Natural killer cell (primary cell): Measurements from ENCODE around the gene IDH3B. TPM values are rescaled to one million over a fixed set of nuclear protein-coding genes. Genes with fewer than 3 reads are reported as not detected.

Experiments used
- ATAC-seq, 3 donors: fragments of 150-1000 bp in 2 of 3; fragments of 200-7000 bp in 1 of 3; cut with Tn5 transposase; 1 replicate in 1 of 3; 2 replicates in 2 of 3; pipeline ENCODE4 v1.10.0; 2021; ENCODE audit warnings: mild to moderate bottlenecking in 2 of 3, moderate library complexity in 2 of 3
- DNase-seq, 2 donors: peaks; one replicate each; pipeline versions ENCODE4 v3.0.0 to v3.0.0-alpha.2; 2013 to 2021; ENCODE audit warnings: mixed read lengths in 1 of 2
- H3K27ac ChIP-seq: one replicate; pipeline ENCODE4 v1.5.1; 2013; ENCODE audit warnings: mild to moderate bottlenecking, low read length
- H3K27me3 ChIP-seq: one replicate; pipeline ENCODE4 v1.6.1; 2013; ENCODE audit warnings: low read length; ENCODE audit not compliant: control insufficient read depth, insufficient read depth
- H3K36me3 ChIP-seq: one replicate; pipeline ENCODE4 v1.6.1; 2013; ENCODE audit warnings: low read length; ENCODE audit not compliant: control insufficient read depth, insufficient read depth
- H3K4me1 ChIP-seq: one replicate; pipeline ENCODE4 v1.6.1; 2013; ENCODE audit warnings: low read length; ENCODE audit not compliant: control insufficient read depth, insufficient read depth
- H3K4me3 ChIP-seq: one replicate; pipeline ENCODE4 v1.5.1; 2013; ENCODE audit warnings: low read length
- H3K9me3 ChIP-seq: one replicate; pipeline ENCODE4 v1.6.1; 2013; ENCODE audit warnings: low read length; ENCODE audit not compliant: control insufficient read depth, insufficient read depth
- H3K27ac Mint-ChIP-seq, 2 donors: one replicate each; pipeline ENCODE4 v1.8.0; 2022; ENCODE audit warnings: mild to moderate bottlenecking in 2 of 2, mixed read lengths in 2 of 2, moderate library complexity in 1 of 2
- H3K27me3 Mint-ChIP-seq, 2 donors: one replicate each; pipeline ENCODE4 v1.8.0; 2022; ENCODE audit warnings: low read depth in 2 of 2, mixed read lengths in 2 of 2
- H3K36me3 Mint-ChIP-seq: one replicate; pipeline ENCODE4 v1.8.0; 2022; ENCODE audit warnings: mixed read lengths
- H3K4me1 Mint-ChIP-seq, 2 donors: one replicate each; pipeline ENCODE4 v1.8.0; 2022; ENCODE audit warnings: mixed read lengths in 2 of 2
- H3K4me3 Mint-ChIP-seq: one replicate; pipeline ENCODE4 v1.8.0; 2022; ENCODE audit warnings: mild to moderate bottlenecking, moderate library complexity, mixed read lengths
- H3K9me3 Mint-ChIP-seq, 2 donors: one replicate each; pipeline ENCODE4 v1.8.0; 2022; ENCODE audit warnings: mixed read lengths in 2 of 2
- WGBS: methylation state at CpG from one replicate; pipeline ENCODE4 v1.1.7; 2013; ENCODE audit warnings: missing lambda C conversion rate; ENCODE audit not compliant: insufficient coverage; 5-methylcytosine and 5-hydroxymethylcytosine counted together
- intact Hi-C: fragments of 100-400 bp; cut with micrococcal nuclease; formaldehyde crosslinking; loops from one replicate; pipeline ENCODE4 v1.14.2; 2022
- total RNA-seq, 4 donors: library from RNA; stranded (reverse); fragments of 120-200 nt in 1 of 4; gene quantifications; one replicate each; pipeline versions ENCODE4 v1.2.3 to v1.2.4, GENCODE V29; 2013 to 2022
- TF ChIP-seq, protein P1 (sequence below): fragments of 200-600 bp; IDR thresholded peaks from one replicate; pipeline ENCODE4 v1.8.0; 2022; ENCODE audit warnings: antibody characterized with exemption

Gene IDH3B
- total RNA-seq, 3 donors from 2014 or later (not counting 1 experiment from before 2014, with no cell fraction given) = 149 to 161 (median 153) TPM

DNA sequence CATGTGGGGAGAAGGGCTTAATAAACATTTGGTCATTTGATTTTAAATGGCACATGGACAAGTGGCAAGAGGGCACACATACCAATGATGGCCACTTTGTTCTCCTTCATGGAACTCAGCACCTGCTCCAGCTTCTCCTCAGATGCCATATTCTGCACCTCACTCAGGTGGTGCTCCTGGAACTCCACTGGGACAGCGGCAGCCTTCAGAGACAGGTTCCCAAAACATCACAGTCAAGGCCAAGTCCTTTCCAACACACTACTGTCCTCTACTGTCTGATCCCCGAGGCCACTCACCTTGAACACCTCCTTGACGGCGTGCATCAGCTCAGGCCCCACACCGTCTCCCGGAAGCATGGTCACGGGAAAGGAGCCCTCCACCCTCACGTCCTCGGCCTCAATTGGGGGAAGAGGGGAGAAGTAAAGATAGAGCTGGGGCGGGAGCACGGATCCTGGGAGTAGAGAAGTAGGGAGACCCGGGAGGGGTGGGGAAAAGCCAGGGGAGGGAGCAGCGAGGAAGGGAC, 591 bp downstream of the IDH3B start:
- peak overlapping the region; percentile 99 for H3K4me3 Mint-ChIP-seq
- H3K9me3 Mint-ChIP-seq = no peaks in the 10 kb centered on the region
- Histone ChIP-seq H3K9me3 (no peaks in the 10 kb centered on the region), H3K27ac (peak overlapping the region; percentile 96), H3K36me3 (peaks cover 34% of the 10 kb centered on the region), H3K27me3 (no peaks in the 10 kb centered on the region), H3K4me1 (peaks cover 12% of the 10 kb centered on the region), H3K4me3 (peak overlapping the region; percentile 55)
- TF ChIP-seq, protein P1, sequence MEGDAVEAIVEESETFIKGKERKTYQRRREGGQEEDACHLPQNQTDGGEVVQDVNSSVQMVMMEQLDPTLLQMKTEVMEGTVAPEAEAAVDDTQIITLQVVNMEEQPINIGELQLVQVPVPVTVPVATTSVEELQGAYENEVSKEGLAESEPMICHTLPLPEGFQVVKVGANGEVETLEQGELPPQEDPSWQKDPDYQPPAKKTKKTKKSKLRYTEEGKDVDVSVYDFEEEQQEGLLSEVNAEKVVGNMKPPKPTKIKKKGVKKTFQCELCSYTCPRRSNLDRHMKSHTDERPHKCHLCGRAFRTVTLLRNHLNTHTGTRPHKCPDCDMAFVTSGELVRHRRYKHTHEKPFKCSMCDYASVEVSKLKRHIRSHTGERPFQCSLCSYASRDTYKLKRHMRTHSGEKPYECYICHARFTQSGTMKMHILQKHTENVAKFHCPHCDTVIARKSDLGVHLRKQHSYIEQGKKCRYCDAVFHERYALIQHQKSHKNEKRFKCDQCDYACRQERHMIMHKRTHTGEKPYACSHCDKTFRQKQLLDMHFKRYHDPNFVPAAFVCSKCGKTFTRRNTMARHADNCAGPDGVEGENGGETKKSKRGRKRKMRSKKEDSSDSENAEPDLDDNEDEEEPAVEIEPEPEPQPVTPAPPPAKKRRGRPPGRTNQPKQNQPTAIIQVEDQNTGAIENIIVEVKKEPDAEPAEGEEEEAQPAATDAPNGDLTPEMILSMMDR = no peak
- no peak for DNase-seq
- WGBS = 7% methylated on average over 10 of the region's 13 CpGs
- ATAC-seq = no peak
- peaks cover 0 to 3% of the 10 kb centered on the region in 2 donors for H3K27me3 Mint-ChIP-seq
- peak overlapping the region; percentile 91 to 98 for H3K27ac Mint-ChIP-seq
- H3K36me3 Mint-ChIP-seq = peaks cover 16% of the 10 kb centered on the region
- peaks cover 16 to 31% of the 10 kb centered on the region in 2 donors for H3K4me1 Mint-ChIP-seq
- intact Hi-C loops = loop anchor here (5.0 kb wide), 1 partner anchor 156 kb away; the partner anchor contains the start of gene ZNF343

DNA sequence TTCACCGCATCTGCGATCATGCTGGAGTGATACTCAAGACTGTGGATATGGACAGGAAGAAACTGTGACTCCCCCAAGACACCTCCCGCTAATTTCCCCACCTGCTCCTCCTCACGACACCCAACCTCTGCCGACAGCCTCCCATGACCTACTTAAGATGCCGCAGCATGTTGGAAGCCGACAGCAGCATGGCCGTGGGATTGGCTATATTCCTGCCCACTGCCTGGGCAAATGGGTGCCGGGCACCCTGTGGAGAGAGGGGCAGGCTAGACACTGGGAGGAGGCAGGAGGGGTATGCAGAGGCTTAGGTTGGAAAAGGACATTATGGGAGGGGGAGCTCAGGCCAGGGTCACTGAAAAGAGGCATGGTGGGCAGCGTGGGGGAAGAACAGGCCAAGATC, 4.5 kb downstream of the IDH3B start:
- 92% methylated on average over 10 of the region's 10 CpGs for WGBS
- Mint-ChIP-seq H3K27me3 (no peaks in the 10 kb centered on the region), H3K4me3 (no peak overlapping the region), H3K9me3 (no peaks in the 10 kb centered on the region), H3K27ac (no peak overlapping the region), H3K36me3 (peaks cover 27% of the 10 kb centered on the region), H3K4me1 (peaks cover 27 to 36% of the 10 kb centered on the region in 2 donors)
- Histone ChIP-seq H3K27me3 (no peaks in the 10 kb centered on the region), H3K9me3 (no peaks in the 10 kb centered on the region), H3K36me3 (peaks cover 72% of the 10 kb centered on the region), H3K4me3 (no peak overlapping the region), H3K4me1 (peaks cover 12% of the 10 kb centered on the region), H3K27ac (no peak overlapping the region)
- DNase-seq = no peak
- TF ChIP-seq, protein P1 = no peak
- no peak for ATAC-seq
- intact Hi-C loops = no loop called here

DNA sequence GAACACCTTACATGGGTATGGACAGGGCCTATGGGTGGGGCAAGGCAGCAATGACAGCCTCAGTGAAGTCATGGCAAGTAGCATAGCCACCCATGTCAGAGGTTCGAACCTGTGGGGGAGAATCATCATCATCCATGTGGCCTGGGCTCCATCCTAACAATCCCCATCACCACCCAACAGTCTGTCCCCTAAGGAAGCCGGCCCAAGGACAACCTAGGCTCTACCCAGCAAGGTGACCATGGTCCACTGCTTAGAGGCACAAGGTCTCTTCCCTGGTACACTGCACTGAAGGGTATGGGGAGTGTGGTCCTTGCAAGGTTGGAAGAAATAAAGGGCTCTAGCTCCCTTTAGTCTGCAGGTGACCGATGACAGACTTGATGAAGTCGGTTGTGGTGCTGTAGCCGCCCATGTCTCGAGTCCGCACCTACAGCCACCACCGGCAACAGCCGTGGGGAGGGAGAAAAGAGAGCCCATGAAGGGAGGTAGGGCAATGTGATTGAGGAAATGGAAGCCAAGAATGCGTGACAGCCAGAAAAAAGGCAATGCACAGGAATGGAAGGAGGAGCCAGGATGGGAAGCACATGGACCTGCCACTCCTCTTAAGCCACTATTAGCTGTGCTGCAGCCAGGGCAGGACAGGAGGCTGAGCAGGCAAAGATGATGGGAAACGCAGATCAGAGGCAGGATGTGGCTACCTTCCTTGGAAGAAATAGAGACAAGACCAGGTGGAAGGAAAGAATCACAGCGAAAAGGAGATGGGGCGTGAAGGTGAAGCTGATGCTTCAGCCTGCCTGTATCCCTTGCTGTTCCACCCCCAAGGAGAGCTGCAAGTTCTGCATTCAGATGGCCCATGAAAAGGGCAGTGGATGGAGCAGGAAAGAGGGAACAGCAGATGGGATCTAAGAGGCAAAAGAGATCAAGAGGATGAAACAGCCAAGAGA, 5.3 kb downstream of the IDH3B start:
- DNase-seq = no peak

More for the DNA sequence above, 5.3 kb downstream of the IDH3B start:
- no peak overlapping the region for H3K4me3 Mint-ChIP-seq
- H3K4me1 ChIP-seq = peaks cover 17% of the 10 kb centered on the region
- H3K27ac ChIP-seq = no peak overlapping the region
- peak in 1 of 3 donors; percentile 20 for ATAC-seq
- H3K9me3 ChIP-seq = no peaks in the 10 kb centered on the region
- peaks cover 27 to 36% of the 10 kb centered on the region in 2 donors for H3K4me1 Mint-ChIP-seq
- no peak overlapping the region for H3K4me3 ChIP-seq
- peaks cover 27% of the 10 kb centered on the region for H3K36me3 Mint-ChIP-seq
- H3K36me3 ChIP-seq = peaks cover 80% of the 10 kb centered on the region
- H3K27me3 ChIP-seq = no peaks in the 10 kb centered on the region
- 85% methylated on average over 13 of the region's 13 CpGs for WGBS
- peak overlapping the region in 1 of 2 donors; percentile 47 for H3K27ac Mint-ChIP-seq
- H3K27me3 Mint-ChIP-seq = no peaks in the 10 kb centered on the region
- TF ChIP-seq, protein P1 = no peak
- H3K9me3 Mint-ChIP-seq = no peaks in the 10 kb centered on the region
- intact Hi-C loops = no loop called here
